Naive B cell (primary cell): ENCODE data around the gene RAB44. TPM values are rescaled to one million over a fixed set of nuclear protein-coding genes. Genes with fewer than 3 reads are reported as not detected.

ENCODE experiments used
- ATAC-seq, 2 donors: fragments of 150-1000 bp; cut with Tn5 transposase; 2 replicates each; pipeline ENCODE4 v1.10.0; 2021; ENCODE audit warnings: low read depth in 2 of 2, mild to moderate bottlenecking in 2 of 2, moderate library complexity in 2 of 2
- DNase-seq: peaks from one replicate; pipeline ENCODE4 v3.0.0; 2022
- H3K27ac Mint-ChIP-seq, 6 donors: one replicate each; pipeline ENCODE4 v1.8.0; 2020 to 2022; ENCODE audit warnings: mild to moderate bottlenecking in 6 of 6, mixed read lengths in 6 of 6, moderate library complexity in 5 of 6, inconsistent platforms in 2 of 6
- H3K27me3 Mint-ChIP-seq, 3 donors: one replicate each; pipeline ENCODE4 v1.8.0; 2021 to 2022; ENCODE audit warnings: mixed read lengths in 3 of 3, mild to moderate bottlenecking in 1 of 3
- H3K36me3 Mint-ChIP-seq, 2 donors: one replicate each; pipeline ENCODE4 v1.8.0; 2020 to 2022; ENCODE audit warnings: mixed read lengths in 2 of 2, inconsistent platforms in 1 of 2, mild to moderate bottlenecking in 1 of 2
- H3K4me1 Mint-ChIP-seq, 3 donors: one replicate each; pipeline ENCODE4 v1.8.0; 2020 to 2022; ENCODE audit warnings: mixed read lengths in 3 of 3, inconsistent platforms in 1 of 3, mild to moderate bottlenecking in 1 of 3, moderate library complexity in 1 of 3
- H3K4me3 Mint-ChIP-seq, 8 donors: one replicate each; pipeline ENCODE4 v1.8.0; 2020 to 2022; ENCODE audit warnings: mild to moderate bottlenecking in 8 of 8, mixed read lengths in 8 of 8, moderate library complexity in 8 of 8, inconsistent platforms in 2 of 8
- H3K9me3 Mint-ChIP-seq, 7 donors: one replicate each; pipeline ENCODE4 v1.8.0; 2020 to 2022; ENCODE audit warnings: mixed read lengths in 7 of 7, mild to moderate bottlenecking in 5 of 7, inconsistent platforms in 2 of 7, moderate library complexity in 1 of 7
- polyA plus RNA-seq, 6 donors: library from polyadenylated mRNA; unstranded; fragments of 300-500 nt; fragmentation: Illumina TruSeq; gene quantifications; one replicate each; pipeline ENCODE4 v1.2.3, GENCODE V29; 2021; ENCODE audit warnings: low read depth in 6 of 6

The RAB44 gene
- polyA plus RNA-seq, 6 donors from 2014 or later, result not detected

DNA sequence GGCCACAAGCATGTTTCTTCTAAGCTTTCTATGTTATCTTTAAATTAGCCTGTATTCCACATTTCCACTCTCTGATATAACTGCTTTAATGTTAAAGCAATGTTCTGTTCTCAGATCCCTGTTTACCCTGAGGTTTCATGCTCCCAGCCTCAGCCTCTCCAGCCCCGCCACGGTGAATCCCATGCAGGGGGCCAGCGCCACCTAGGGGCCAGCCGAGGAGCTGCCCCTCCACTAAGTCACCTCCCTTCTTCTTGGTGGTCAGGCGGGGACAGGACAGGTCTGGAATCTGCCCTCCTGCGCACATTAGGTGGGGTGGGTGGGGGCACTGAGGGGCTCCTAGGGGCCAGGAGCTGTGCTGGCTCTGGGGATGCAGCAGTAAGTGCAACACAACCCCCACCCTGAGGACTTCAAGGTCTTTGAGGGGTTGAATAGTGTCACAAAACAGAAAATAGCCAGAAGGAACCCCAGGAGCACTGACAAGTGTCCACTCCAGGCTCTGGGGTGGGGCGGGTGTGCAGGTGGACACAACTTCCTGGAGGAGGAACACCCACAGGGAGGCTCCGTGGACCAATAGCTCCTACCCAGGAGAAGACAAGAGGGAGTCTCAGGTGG is 61.6 kb downstream of the RAB44 start:
- Mint-ChIP-seq H3K27ac (peak overlapping the region; percentile 90 to 99 (median 96)), H3K4me3 (peak overlapping the region in 5 of 8 donors; percentile 35 to 91 (median 75)), H3K27me3 (no peaks in the 10 kb centered on the region)

DNA sequence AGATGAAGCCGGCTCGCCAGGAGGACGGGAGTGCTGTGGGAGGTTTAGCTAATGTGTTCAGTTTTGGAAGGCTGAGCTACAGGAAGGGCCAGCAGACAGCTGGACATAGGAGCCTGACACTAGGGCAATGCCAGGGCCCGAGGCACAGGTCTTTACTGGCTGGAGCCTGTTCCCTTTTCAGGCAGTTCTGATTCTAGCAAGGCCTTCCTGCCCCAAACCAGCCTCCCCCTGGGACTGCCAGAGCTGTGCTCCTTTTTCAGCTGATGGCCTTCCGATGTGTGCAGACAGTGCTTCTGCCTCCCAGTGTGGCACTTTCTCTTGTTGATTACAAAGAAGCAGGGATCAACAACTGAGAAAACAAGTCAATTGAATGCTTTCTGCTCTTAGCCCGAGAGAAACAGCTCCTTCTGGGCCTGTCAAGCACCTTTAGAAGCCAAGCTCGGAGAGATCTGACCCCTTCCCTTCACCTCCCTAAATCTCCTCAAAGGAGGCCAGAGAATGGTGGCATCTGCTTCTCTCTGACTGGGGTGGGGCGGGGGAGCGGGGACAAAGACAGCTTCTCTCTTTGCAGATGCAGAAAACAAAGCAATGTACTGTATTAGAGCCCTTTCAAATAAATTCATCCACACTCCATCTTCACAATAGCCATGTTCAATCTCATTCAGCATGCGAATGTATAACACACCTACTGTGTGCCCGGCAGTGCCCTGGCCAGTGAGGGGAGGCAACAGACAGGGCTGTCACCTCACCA is 63.2 kb downstream of the RAB44 start:
- Mint-ChIP-seq H3K4me1 (peaks cover 43 to 45% (median 44%) of the 10 kb centered on the region in 3 donors), H3K27me3 (no peaks in the 10 kb centered on the region), H3K36me3 (peaks cover 0 to 3% of the 10 kb centered on the region in 2 donors), H3K4me3 (peak overlapping the region in 1 of 8 donors; percentile 25), H3K9me3 (peaks cover 0 to under 1% (median 0%) of the 10 kb centered on the region in 7 donors), H3K27ac (peak overlapping the region in 1 of 6 donors; percentile 67)
- DNase-seq (no peak), ATAC-seq (no peak)

More for the DNA sequence above, 61.6 kb downstream of the RAB44 start:
- Mint-ChIP-seq H3K9me3 (peaks cover 0 to 5% (median 0%) of the 10 kb centered on the region in 7 donors), H3K36me3 (peaks cover 4 to 11% of the 10 kb centered on the region in 2 donors), H3K4me1 (peaks cover 46 to 53% (median 52%) of the 10 kb centered on the region in 3 donors)
- ATAC-seq (peak; percentile 51 to 58), DNase-seq (peak; percentile 80)

DNA sequence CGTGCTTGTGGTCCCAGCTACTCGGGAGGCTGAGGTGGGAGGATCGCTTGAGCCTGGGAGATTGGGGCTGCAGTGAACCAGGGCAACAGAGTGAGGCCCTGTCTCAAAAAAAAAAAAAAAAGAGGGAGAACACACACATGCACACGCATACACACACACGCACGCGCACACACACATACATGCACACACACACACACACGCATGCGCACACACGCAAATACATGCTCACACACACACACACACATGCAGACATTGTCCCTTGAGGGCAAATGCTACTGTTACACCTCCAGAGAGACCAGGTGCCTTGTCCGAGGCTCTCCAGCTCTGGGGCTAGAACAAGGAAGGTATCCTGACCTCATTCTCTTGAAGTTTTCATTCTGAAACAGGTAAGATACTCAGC is 64.5 kb downstream of the RAB44 start:
- ATAC-seq, result no peak
- no peaks in the 10 kb centered on the region for H3K27me3 Mint-ChIP-seq
- peaks cover 40 to 43% (median 43%) of the 10 kb centered on the region in 3 donors for H3K4me1 Mint-ChIP-seq
- H3K36me3 Mint-ChIP-seq, result no peaks in the 10 kb centered on the region
- no peak overlapping the region for H3K4me3 Mint-ChIP-seq
- no peaks in the 10 kb centered on the region for H3K9me3 Mint-ChIP-seq
- no peak for DNase-seq
- peak overlapping the region in 3 of 6 donors; percentile 27 to 53 (median 36) for H3K27ac Mint-ChIP-seq

DNA sequence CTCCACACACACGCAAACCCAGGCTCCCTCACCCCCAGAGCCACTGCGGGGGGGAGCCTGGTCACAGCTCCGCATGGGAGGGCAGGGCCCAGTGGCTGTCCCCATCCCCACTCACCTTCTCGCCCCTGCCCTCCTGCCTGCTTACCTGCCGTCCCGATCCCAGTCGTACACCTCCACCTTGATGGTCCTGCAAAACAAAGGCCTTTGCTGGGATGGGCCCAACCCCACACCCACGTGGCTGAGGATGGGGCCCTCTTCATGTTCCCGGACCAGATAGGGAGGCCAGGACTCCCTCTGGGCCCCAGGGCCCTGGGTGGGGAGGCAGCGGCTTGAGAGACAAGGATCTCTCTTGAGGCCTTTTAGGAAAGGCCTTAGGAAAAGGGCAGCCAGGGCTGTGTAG is 67.6 kb downstream of the RAB44 start:
- Mint-ChIP-seq H3K27ac (peak overlapping the region in 2 of 6 donors; percentile 34 to 51), H3K4me3 (peak overlapping the region in 3 of 8 donors; percentile 41 to 55 (median 55)), H3K4me1 (peaks cover 36 to 39% (median 37%) of the 10 kb centered on the region in 3 donors), H3K36me3 (no peaks in the 10 kb centered on the region), H3K9me3 (no peaks in the 10 kb centered on the region), H3K27me3 (no peaks in the 10 kb centered on the region)
- DNase-seq (no peak), ATAC-seq (no peak)

DNA sequence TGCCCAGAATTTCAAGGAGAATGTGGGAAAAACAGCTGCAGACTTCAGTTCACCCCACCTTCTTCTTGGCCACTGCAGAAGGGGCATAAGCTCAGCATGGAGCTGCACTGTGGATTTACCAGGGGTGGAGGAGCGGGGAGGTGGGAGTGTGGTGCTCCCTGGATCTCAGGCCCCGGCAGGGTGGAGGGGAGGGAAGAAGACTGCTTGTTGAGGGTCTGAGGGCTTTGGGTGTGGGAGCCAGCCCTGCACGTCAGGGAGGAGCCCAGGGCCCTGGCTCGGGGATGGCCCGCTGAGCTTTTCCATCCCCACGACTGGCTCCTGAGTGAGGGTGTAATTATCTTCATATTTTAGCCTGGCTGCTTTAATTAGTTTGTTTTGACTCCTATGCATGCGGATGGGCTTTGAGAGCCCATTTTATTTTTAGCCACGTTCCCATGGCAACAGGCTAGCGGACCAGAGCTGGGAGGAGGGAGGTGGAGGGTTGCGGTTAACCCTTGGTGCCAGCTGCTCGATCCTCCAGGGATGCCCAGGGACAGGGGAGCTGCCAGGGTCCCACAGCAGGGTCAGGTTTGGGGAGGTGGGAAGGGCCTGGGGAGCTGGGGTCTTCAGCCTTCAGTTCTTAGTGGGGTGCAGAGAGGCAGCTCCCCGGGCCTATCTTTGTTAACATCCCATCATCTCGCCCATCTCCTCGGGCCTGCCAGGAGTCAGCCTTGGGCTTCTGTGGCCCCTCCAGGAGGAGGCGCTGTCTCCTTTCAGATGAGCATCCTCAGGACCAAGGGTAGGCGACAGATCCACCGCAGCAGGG is 68.2 kb downstream of the RAB44 start:
- peak; percentile 76 for DNase-seq
- peak; percentile 92 to 93 for ATAC-seq
- Mint-ChIP-seq H3K36me3 (no peaks in the 10 kb centered on the region), H3K4me3 (peak overlapping the region in 7 of 8 donors; percentile 15 to 84 (median 69)), H3K9me3 (no peaks in the 10 kb centered on the region), H3K27me3 (no peaks in the 10 kb centered on the region), H3K27ac (peak overlapping the region; percentile 34 to 80 (median 62)), H3K4me1 (peaks cover 40 to 42% (median 40%) of the 10 kb centered on the region in 3 donors)

DNA sequence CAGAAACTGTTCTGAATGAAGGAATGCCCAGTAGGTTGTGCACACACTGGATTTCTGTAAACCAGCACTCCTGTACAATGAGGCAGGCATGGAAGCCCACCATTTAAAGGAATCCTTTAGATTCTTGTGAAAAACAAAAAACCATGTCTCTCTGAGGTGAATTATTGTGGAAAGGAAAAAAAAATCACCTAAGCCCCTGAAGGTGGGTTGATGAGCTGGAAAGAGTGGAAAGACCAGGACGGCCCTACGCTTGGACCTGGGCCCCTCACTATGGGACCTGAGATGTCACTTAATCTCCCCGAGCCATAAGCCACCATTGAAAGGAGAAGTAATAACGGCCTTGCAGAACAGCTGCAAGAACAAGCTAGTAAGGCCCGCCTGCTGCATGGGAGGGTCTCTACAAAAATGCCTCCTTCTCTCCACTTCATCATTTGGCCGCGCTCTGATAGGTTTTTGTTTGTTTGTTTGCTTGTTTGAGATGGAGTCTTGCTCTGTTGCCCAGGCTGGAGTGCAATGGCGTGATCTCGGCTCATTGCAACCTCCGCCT is 68.8 kb downstream of the RAB44 start:
- H3K27ac Mint-ChIP-seq, result peak overlapping the region in 5 of 6 donors; percentile 6 to 74 (median 38)
- no peaks in the 10 kb centered on the region for H3K27me3 Mint-ChIP-seq
- no peaks in the 10 kb centered on the region for H3K9me3 Mint-ChIP-seq
- H3K4me3 Mint-ChIP-seq, result peak overlapping the region in 7 of 8 donors; percentile 48 to 84 (median 67)
- H3K36me3 Mint-ChIP-seq, result no peaks in the 10 kb centered on the region
- DNase-seq (peak; percentile 21), ATAC-seq (peak; percentile 45 to 46)
- peaks cover 42 to 44% (median 44%) of the 10 kb centered on the region in 3 donors for H3K4me1 Mint-ChIP-seq

DNA sequence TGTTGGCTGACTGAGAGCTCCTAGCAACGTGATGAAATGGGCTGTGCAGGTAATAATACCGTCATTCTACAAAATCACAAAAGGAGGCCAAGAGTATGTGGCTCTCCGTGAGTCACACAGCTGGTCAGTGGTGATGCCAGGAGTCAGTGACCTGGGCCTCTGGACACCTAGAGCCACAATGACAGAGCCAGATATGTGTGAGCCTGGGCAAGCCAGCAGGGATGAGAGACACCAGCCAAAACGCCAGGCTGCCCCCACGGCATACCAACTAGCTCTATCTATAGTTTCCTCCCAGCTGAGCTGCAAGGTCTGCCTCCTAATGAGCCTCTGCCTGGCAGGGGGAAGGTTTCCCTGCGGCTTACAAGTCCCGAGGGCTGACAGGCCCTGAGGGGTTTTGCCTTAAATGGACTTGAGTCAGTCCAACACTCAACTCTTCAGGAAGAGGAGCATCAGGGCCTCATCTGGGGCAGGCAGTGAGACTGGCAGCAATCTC is 71.6 kb downstream of the RAB44 start:
- no peak for DNase-seq
- Mint-ChIP-seq H3K4me3 (peak overlapping the region in 6 of 8 donors; percentile 9 to 79 (median 62)), H3K27me3 (no peaks in the 10 kb centered on the region), H3K9me3 (no peaks in the 10 kb centered on the region), H3K27ac (peak overlapping the region in 3 of 6 donors; percentile 26 to 72 (median 31)), H3K36me3 (no peaks in the 10 kb centered on the region), H3K4me1 (peaks cover 42 to 44% (median 44%) of the 10 kb centered on the region in 3 donors)
- no peak for ATAC-seq

DNA sequence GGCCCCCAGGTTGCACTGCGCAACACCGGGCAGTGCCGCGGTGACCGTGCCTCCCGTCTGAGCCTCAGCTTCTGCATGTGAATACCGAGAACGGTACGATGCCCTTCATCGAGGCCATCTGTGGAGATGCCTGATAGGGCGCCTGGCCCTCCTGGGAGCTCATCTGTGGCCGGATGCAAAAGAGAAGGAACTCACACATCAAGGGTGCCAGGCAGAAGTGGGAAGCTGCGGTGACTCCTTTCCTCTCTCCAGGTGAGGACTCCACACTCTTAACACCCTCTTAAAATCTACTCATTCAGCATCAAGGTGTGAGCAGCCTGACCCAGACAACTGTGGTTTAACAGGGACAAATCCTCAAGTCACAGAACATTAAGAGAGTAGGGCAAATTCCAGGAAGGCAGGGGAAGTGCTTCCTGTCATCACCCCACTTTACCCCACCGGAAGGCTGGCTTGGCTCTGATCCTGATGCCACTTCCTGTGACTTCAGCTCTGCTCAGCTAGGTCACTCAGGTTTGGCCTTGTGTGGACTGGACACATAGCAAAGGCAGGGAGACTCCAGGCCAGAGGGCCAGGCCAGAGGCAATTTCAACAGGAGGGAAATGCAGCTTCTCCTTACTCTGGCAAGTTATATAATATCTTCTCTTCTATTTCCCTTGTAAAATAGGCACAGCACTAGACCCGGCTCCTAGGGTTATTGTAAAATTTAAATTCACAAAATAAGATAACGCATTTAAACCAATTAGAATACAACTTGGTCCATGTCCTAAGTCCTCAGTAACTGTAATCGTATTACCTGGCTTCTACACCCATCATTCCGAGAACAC is 72.3 kb downstream of the RAB44 start:
- H3K27ac Mint-ChIP-seq, result peak overlapping the region in 5 of 6 donors; percentile 26 to 93 (median 72)
- peaks cover 0 to 5% (median 0%) of the 10 kb centered on the region in 3 donors for H3K27me3 Mint-ChIP-seq
- H3K9me3 Mint-ChIP-seq, result no peaks in the 10 kb centered on the region
- ATAC-seq (peak; percentile 13 to 21), DNase-seq (no peak)
- H3K36me3 Mint-ChIP-seq, result no peaks in the 10 kb centered on the region
- peak overlapping the region in 6 of 8 donors; percentile 9 to 79 (median 62) for H3K4me3 Mint-ChIP-seq
- peaks cover 40 to 44% (median 42%) of the 10 kb centered on the region in 3 donors for H3K4me1 Mint-ChIP-seq

DNA sequence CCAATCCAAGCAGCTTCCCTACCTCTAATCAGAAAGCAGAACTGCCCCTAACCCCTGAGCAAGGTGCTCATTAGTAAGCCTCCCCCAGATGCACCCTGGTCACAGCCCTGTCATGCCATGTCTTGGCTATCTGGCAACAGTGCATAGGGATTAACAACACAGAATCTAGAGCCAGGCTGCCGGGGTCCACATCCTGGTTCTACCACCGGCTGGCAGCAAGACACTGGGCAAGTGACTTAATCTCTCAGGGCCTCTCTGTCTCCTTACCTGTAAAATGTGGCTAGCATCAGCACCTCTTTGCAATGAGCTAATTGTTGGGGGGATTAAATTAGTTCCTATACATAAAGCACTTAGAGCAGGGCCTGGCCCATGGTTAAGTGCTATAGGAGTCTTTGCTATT is 73.5 kb downstream of the RAB44 start:
- Mint-ChIP-seq H3K9me3 (peaks cover 0 to 3% (median 0%) of the 10 kb centered on the region in 7 donors), H3K4me3 (peak overlapping the region in 1 of 8 donors; percentile 65), H3K4me1 (peaks cover 29 to 35% (median 31%) of the 10 kb centered on the region in 3 donors), H3K27me3 (peaks cover 0 to 6% (median 0%) of the 10 kb centered on the region in 3 donors), H3K27ac (peak overlapping the region in 3 of 6 donors; percentile 16 to 26 (median 20)), H3K36me3 (no peaks in the 10 kb centered on the region)
- DNase-seq (no peak), ATAC-seq (no peak)

DNA sequence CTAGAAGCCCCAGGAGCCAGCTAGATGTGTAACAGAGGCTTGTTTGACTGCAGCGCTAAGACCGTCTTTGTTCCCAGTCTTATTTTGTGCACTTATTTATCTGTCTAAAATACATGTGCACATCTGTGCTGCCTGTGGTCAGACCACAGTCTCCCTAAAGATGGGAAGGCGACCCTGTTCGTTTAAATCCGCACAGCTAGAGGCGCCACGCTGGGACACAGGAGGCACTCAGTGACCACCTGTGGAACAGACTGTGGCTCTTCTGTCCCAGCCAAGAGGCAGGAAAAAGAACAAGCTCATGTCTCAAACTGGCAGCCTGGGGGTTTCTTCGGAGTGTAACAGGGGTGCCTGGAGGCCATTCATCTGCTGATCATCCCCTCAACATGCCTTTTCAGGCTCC is 74.8 kb downstream of the RAB44 start:
- peaks cover 0 to 3% (median 0%) of the 10 kb centered on the region in 7 donors for H3K9me3 Mint-ChIP-seq
- DNase-seq (no peak), ATAC-seq (no peak)
- no peaks in the 10 kb centered on the region for H3K36me3 Mint-ChIP-seq
- peak overlapping the region in 1 of 8 donors; percentile 34 for H3K4me3 Mint-ChIP-seq
- H3K27me3 Mint-ChIP-seq, result peaks cover 0 to 13% (median 12%) of the 10 kb centered on the region in 3 donors
- peak overlapping the region in 2 of 6 donors; percentile 14 to 93 for H3K27ac Mint-ChIP-seq
- peaks cover 22 to 28% (median 23%) of the 10 kb centered on the region in 3 donors for H3K4me1 Mint-ChIP-seq

DNA sequence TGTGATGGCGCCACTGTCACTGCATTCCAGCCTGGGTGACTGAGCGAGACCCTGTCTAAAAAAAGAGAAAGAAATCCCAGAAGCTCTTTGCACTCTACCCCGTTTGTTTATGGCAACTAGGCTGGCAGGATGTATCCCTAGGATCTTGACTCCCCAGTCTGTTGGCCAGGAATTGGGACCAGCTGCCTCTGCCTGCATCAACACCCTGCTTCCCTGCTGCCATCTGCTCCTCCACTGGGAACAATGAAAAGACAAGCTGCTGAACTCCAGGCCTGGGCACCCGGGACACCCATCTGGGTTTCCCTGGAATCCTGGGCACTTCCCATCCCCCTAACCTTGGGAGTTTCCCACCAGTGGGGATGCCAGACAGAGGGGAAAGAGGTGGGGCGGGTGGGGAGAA is 76.7 kb downstream of the RAB44 start:
- no peak overlapping the region for H3K4me3 Mint-ChIP-seq
- peaks cover 0 to 3% (median 0%) of the 10 kb centered on the region in 7 donors for H3K9me3 Mint-ChIP-seq
- ATAC-seq (no peak), DNase-seq (no peak)
- H3K36me3 Mint-ChIP-seq, result no peaks in the 10 kb centered on the region
- H3K27ac Mint-ChIP-seq, result no peak overlapping the region
- peaks cover 11 to 17% (median 15%) of the 10 kb centered on the region in 3 donors for H3K4me1 Mint-ChIP-seq
- peaks cover 0 to 20% (median 20%) of the 10 kb centered on the region in 3 donors for H3K27me3 Mint-ChIP-seq

DNA sequence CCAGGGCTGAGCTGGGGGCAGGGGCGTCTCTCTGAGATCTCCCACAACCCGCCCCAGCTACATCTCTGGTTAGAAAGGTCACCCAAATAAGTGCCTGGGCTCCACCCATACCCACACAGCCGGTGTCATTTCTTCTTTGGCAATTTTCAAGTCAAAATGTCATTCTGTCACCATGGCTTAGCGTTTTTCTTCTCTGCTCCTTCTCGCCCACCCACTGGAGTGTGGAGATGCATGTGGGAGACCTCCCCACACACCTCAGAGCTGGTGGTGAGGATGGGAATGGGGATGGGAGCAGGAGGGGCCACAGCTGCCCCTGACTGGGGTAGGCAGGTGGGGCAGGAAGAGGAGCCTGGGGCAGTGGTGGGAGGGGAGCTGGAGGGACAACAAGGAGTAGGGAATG is 78.5 kb downstream of the RAB44 start:
- peaks cover 8 to 15% (median 14%) of the 10 kb centered on the region in 3 donors for H3K4me1 Mint-ChIP-seq
- no peak overlapping the region for H3K4me3 Mint-ChIP-seq
- no peaks in the 10 kb centered on the region for H3K36me3 Mint-ChIP-seq
- no peak overlapping the region for H3K27ac Mint-ChIP-seq
- ATAC-seq (no peak), DNase-seq (no peak)
- peaks cover 0 to 3% (median 0%) of the 10 kb centered on the region in 7 donors for H3K9me3 Mint-ChIP-seq
- H3K27me3 Mint-ChIP-seq, result peaks cover 5 to 20% (median 20%) of the 10 kb centered on the region in 3 donors
